ENCODE data around the gene CTNNA3. TPM values are rescaled to one million over a fixed set of nuclear protein-coding genes. Genes with fewer than 3 reads are reported as not detected.

CTNNA3 gene
- total RNA-seq, 1 experiment from 2014 or later: 0.32 TPM

- no peak for TF ChIP-seq ATF3 (IDR thresholded peaks at IDR 0.05)
These were observed 156.7 kb downstream of the CTNNA3 start (continued) for GRCh38 chr10:67539312-67539711.

- H3K9me3 ChIP-seq (ENCODE audit: control insufficient read depth in 1 of 2, insufficient read depth in 1 of 2, low read depth in 1 of 2, low read length in 2 of 2): no peaks in the 10 kb centered on the region
- intact Hi-C loops (cut with micrococcal nuclease): no loop called here
- RAD21 ChIA-PET (ENCODE audit: low non-redundant PET in 1 of 2, low total read pairs in 2 of 2, uncharacterized antibody in 2 of 2, unreplicated experiment in 2 of 2): no interaction called here
- H4K20me1 ChIP-seq (ENCODE audit: insufficient read depth): no peaks in the 10 kb centered on the region
- H3K36me3 ChIP-seq (ENCODE audit: control insufficient read depth in 1 of 2, insufficient read depth in 2 of 2, low read length in 2 of 2): no peaks in the 10 kb centered on the region
- no peaks in the 10 kb centered on the region for H3K79me2 ChIP-seq (ENCODE audit: insufficient read depth, low read length)
- no peak overlapping the region for H3K9ac ChIP-seq (ENCODE audit: low read length)
- H3K27me3 ChIP-seq (ENCODE audit: insufficient read depth, low read length): no peaks in the 10 kb centered on the region
- DNase-seq (ENCODE audit: low read depth, low spot score) (no peak), ATAC-seq (no peak)
- H3K4me2 ChIP-seq (ENCODE audit: low read length): no peak overlapping the region
- no peak overlapping the region for H3K27ac ChIP-seq (ENCODE audit: low read depth, low read length)
- BruUV-seq (replicated peaks): no TSS peak
- no peaks in the 10 kb centered on the region for H3K9me2 ChIP-seq (ENCODE audit: insufficient read depth)
- POLR2A ChIA-PET: no interaction called here
- H3K4me1 ChIP-seq (ENCODE audit: control insufficient read depth in 1 of 2, insufficient read depth in 2 of 2, low read length in 2 of 2): no peaks in the 10 kb centered on the region
- CTCF ChIA-PET: no interaction called here
- H3K4me3 ChIP-seq (replicated peaks in 1 of 2; ENCODE audit: low read depth in 1 of 2, low read length in 2 of 2): no peak overlapping the region
- H2AFZ ChIP-seq (ENCODE audit: low read depth, low read length, poor library complexity, severe bottlenecking): no peak overlapping the region
- TF ChIP-seq CEBPB (IDR thresholded peaks at IDR 0.05; ENCODE audit: low read depth) (no peak), FOSL1 (IDR thresholded peaks at IDR 0.05; ENCODE audit: low read depth) (no peak), SRF (IDR thresholded peaks at IDR 0.05; ENCODE audit: low read depth) (no peak), ZNF274 (IDR thresholded peaks at IDR 0.05; ENCODE audit: low read depth, low read length) (no peak), ZBTB33 (IDR thresholded peaks at IDR 0.05; ENCODE audit: extremely low read depth, insufficient replicate concordance, low read length) (no peak), CBX3 (IDR thresholded peaks at IDR 0.05; ENCODE audit: low read depth) (no peak), JUND (IDR thresholded peaks at IDR 0.05) (no peak), SIN3A (IDR thresholded peaks at IDR 0.05; ENCODE audit: low read depth) (no peak), YY1 (IDR thresholded peaks at IDR 0.05; ENCODE audit: extremely low read depth, insufficient replicate concordance, low read depth, low read length) (no peak), RAD21 (IDR thresholded peaks at IDR 0.05; ENCODE audit: low read depth) (no peak), ATF3 (IDR thresholded peaks at IDR 0.05) (no peak), EGR1 (IDR thresholded peaks at IDR 0.05; ENCODE audit: low read depth) (no peak), TCF7L2 (IDR thresholded peaks at IDR 0.05; ENCODE audit: borderline replicate concordance, extremely low read depth, insufficient read depth, insufficient read length) (no peak), SP1 (IDR thresholded peaks at IDR 0.05; ENCODE audit: low read depth) (no peak), POLR2A (IDR thresholded peaks at IDR 0.05; ENCODE audit: borderline replicate concordance, extremely low read depth, insufficient read depth, insufficient read length) (no peak), EZH2phosphoT487 (IDR thresholded peaks at IDR 0.05; ENCODE audit: borderline replicate concordance) (no peak), POLR2AphosphoS5 (IDR thresholded peaks at IDR 0.05; ENCODE audit: low read depth, low read length) (no peak), REST (IDR thresholded peaks at IDR 0.05; ENCODE audit: low read depth) (no peak), EZH2 (IDR thresholded peaks at IDR 0.05) (no peak)
These were observed 158.1 kb downstream of the CTNNA3 start for GRCh38 chr10:67537906-67538305.
